ENCODE results near the gene HSFX2. TPM values are rescaled to one million over a fixed set of nuclear protein-coding genes. Genes with fewer than 3 reads are reported as not detected.
A peak's percentile ranks its signal among the peaks of the same experiment; 100 is the strongest.
"Not testable (repeated sequence)": the region's sequence is repeated elsewhere in the genome, so short reads cannot be mapped to it uniquely, and the experiment has no call there.

HSFX2 gene
- total RNA-seq, 2 experiments from 2014 or later: 0.23 to 0.53 TPM

DNA sequence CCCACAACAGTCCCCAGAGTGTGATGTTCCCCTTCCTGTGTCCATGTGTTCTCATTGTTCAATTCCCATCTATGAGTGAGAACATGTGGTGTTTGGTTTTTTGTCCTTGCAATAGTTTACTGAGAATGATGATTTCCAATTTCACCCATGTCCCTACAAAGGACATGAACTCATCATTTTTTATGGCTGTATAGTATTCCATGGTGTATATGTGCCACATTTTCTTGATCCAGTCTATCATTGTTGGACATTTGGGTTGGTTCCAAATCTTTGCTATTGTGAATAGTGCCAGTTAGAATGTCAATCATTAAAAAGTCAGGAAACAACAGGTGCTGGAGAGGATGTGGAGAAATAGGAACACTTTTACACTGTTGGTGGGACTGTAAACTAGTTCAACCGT, 24.5 kb upstream of the HSFX2 start:
- H3K4me1 Mint-ChIP-seq; CTCF ChIA-PET; H3K4me3 Mint-ChIP-seq; H3K9me3 Mint-ChIP-seq (ENCODE audit: low read depth); ATAC-seq; H3K27ac Mint-ChIP-seq; DNase-seq; H3K36me3 Mint-ChIP-seq; H3K27me3 Mint-ChIP-seq: not testable (repeated sequence)

- Mint-ChIP-seq H3K27me3 (no peaks in the 10 kb centered on the region), H3K36me3 (peaks cover 4% of the 10 kb centered on the region), H3K4me1 (no peaks in the 10 kb centered on the region), H3K4me3 (no peak overlapping the region), H3K9me3 (ENCODE audit: low read depth) (no peaks in the 10 kb centered on the region), H3K27ac (no peak overlapping the region)
- DNase-seq (no peak), ATAC-seq (no peak)
- CTCF ChIA-PET: no interaction called here
These were observed 23.8 kb upstream of the HSFX2 start for GRCh38 chrX:149618871-149619270.

DNA sequence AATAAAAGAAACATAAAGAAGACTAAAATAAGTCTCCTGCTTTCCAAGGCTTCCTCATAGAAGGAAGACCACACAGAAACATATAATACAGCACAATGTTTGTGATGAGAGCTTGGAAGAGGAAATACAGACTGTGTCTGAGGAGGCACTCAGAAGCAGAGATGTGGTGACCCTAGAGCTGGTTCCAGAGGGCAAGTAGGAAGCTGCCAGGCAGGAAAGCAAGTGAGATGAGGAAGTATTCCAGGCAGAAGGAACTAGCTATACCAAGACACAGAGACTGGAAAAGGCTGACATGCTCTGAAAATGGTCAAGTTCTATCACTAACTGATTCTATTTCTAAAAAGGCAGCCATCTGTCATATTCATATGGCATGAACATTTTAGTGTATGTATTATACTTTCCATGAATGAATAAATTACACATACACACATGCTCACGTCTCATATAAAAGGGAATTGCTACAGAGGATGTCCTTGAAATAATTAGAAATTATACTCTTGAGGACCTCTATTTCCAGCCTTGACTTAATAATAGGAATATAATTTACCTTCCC, 16.6 kb upstream of the HSFX2 start:
- Mint-ChIP-seq H3K27ac (no peak overlapping the region), H3K36me3 (peaks cover 3% of the 10 kb centered on the region), H3K4me1 (peaks cover 2% of the 10 kb centered on the region), H3K9me3 (ENCODE audit: low read depth) (no peaks in the 10 kb centered on the region), H3K4me3 (no peak overlapping the region), H3K27me3 (no peaks in the 10 kb centered on the region)
- CTCF ChIA-PET: no interaction called here
- no peak for DNase-seq
- ATAC-seq: no peak

DNA sequence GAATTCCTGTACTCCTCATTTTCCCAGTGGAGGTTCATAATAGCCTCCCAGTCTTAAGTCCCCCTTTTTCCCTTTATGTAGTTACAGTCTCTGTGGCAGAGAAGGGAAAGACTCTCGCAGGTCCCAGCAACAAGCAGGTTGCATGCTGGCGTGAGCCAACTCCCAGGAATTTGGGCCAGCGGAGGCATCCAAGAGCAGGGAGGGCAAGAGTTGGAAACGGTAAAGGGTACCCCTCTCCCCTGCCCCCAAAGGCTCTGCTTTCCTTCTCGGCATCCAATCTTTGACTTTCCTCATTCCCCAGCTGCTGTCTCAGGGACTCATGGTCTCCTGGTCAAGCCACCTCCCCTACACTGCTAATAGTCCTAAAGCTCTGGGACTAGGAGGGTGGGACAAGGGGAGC, 15.4 kb upstream of the HSFX2 start:
- ATAC-seq (no peak), DNase-seq (no peak)
- CTCF ChIA-PET: no interaction called here

GRCh38 chrX:149607699-149608098, 12.6 kb upstream of the HSFX2 start:
- Mint-ChIP-seq H3K36me3 (peaks cover 8% of the 10 kb centered on the region), H3K4me1 (peaks cover 5% of the 10 kb centered on the region), H3K9me3 (ENCODE audit: low read depth) (no peaks in the 10 kb centered on the region), H3K27me3 (no peaks in the 10 kb centered on the region), H3K27ac (no peak overlapping the region), H3K4me3 (no peak overlapping the region)
- CTCF ChIA-PET: no interaction called here
- DNase-seq (no peak), ATAC-seq (no peak)

More for the DNA sequence above, 15.4 kb upstream of the HSFX2 start:
- Mint-ChIP-seq H3K27ac (no peak overlapping the region), H3K4me1 (peaks cover 5% of the 10 kb centered on the region), H3K4me3 (no peak overlapping the region), H3K27me3 (no peaks in the 10 kb centered on the region), H3K36me3 (peaks cover 6% of the 10 kb centered on the region), H3K9me3 (ENCODE audit: low read depth) (no peaks in the 10 kb centered on the region)

GRCh38 chrX:149605248-149605885, 10.3 kb upstream of the HSFX2 start:
- DNase-seq; H3K27ac Mint-ChIP-seq; H3K4me1 Mint-ChIP-seq; H3K36me3 Mint-ChIP-seq; ATAC-seq; H3K4me3 Mint-ChIP-seq; H3K27me3 Mint-ChIP-seq; CTCF ChIA-PET; H3K9me3 Mint-ChIP-seq (ENCODE audit: low read depth): not testable (repeated sequence)

DNA sequence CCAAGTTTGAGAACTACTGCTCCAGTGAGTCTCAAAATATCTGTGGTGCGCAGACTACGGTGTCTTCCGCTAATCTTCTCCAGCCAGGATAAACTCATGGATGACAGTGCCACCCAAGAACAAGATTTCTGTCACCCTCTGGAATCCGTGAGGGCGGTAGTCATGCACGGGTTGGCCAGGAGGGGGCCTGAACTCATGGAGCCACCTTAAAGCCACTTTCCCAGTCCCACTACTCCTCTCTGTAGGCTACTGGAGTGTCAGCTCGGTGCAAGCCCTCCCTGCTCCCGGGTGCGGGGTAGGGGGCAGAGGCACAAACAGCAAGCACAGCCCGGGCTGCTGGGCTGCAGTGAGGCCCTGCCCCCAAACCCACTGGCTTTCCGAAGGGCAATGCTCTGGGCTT, 3.5 kb upstream of the HSFX2 start:
- DNase-seq; H3K4me1 Mint-ChIP-seq; ATAC-seq; H3K27me3 Mint-ChIP-seq; H3K36me3 Mint-ChIP-seq; H3K9me3 Mint-ChIP-seq (ENCODE audit: low read depth); CTCF ChIA-PET; H3K27ac Mint-ChIP-seq; H3K4me3 Mint-ChIP-seq: not testable (repeated sequence)

- ATAC-seq, H3K36me3 Mint-ChIP-seq: not testable (repeated sequence)
These were observed 829 bp upstream of the HSFX2 start for GRCh38 chrX:149595943-149596342.

DNA sequence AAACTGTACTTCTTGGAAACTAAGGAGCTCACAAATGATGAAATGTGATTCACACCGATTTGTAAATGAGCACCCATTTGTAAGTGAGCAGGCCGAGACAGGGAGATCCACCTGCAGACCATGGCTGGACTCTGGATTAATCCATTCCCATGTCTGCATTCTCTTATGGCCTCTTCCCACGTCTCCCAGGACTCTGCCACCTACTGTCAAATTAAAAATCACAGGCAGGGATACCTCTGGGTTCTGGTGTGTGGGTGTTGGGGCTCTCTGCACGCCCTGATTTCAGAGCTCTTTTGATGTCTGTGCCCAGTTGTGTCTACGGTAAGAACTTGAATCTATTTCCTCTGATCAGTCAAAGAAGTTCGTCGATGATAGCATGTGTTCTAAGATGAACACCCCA, 4.1 kb downstream of the HSFX2 start:
- H3K4me1 Mint-ChIP-seq; H3K9me3 Mint-ChIP-seq (ENCODE audit: low read depth); H3K36me3 Mint-ChIP-seq; H3K27ac Mint-ChIP-seq; H3K27me3 Mint-ChIP-seq; H3K4me3 Mint-ChIP-seq; ATAC-seq; DNase-seq; CTCF ChIA-PET: not testable (repeated sequence)

More at GRCh38 chrX:149595943-149596342, 829 bp upstream of the HSFX2 start:
- H3K9me3 Mint-ChIP-seq (ENCODE audit: low read depth); DNase-seq; H3K27ac Mint-ChIP-seq; H3K4me3 Mint-ChIP-seq; H3K4me1 Mint-ChIP-seq; CTCF ChIA-PET; H3K27me3 Mint-ChIP-seq: not testable (repeated sequence)

DNA sequence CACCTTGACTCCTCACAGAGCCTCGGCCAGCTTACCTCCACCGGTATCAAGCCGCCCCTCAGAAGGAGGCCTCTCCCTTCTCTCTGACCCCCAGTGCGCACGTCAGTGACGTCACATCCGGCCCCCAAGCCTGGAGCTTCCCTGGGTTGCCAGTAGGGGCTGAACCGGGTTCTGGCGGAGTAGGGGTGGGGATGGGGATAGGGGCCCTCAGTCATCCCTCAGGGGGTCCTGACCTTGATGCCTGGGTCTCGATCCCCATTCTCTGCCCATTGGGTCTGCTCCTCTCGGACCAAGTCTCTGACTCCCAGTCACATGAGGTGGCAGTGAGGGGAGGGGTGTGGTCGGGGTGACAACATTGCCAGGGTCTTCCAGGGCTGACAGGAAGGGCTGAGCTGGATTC, 7.8 kb downstream of the HSFX2 start, which contains the start of gene MAGEA9B:
MAGEA9B (minus strand) TSS at position 101 of the 400 bp plus-strand sequence. CDS start 4,280 bp downstream, outside the sequence.
- CTCF ChIA-PET; H3K27ac Mint-ChIP-seq; ATAC-seq; DNase-seq; H3K4me3 Mint-ChIP-seq; H3K4me1 Mint-ChIP-seq; H3K36me3 Mint-ChIP-seq; H3K9me3 Mint-ChIP-seq (ENCODE audit: low read depth); H3K27me3 Mint-ChIP-seq: not testable (repeated sequence)

- H3K4me1 Mint-ChIP-seq; CTCF ChIA-PET; H3K27me3 Mint-ChIP-seq; H3K9me3 Mint-ChIP-seq (ENCODE audit: low read depth); DNase-seq; H3K27ac Mint-ChIP-seq; H3K4me3 Mint-ChIP-seq; H3K36me3 Mint-ChIP-seq; ATAC-seq: not testable (repeated sequence)
These were observed 9.5 kb downstream of the HSFX2 start for GRCh38 chrX:149585631-149586030.

DNA sequence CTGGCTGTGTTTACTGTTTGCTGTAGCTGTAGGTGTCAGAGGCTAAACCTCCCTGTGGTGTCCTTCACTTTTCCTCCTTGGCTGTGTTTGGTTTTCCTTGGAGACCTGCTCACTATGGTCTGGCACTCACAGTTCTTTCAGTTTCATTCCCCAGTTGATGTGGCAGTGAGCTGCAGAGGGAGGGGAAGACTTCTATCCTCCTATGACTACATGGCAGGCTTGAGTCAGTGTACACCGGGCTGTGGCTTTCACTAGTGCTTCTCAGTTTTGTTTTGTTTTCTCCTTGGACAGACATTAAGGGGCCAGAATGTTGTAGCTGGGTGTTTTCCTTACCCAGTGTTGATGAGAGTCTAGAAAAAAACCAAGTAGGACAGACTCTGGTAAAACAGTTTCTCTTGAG, 21.7 kb downstream of the HSFX2 start:
- H3K4me1 Mint-ChIP-seq: peaks cover 34% of the 10 kb centered on the region
- H3K27ac Mint-ChIP-seq; H3K9me3 Mint-ChIP-seq (ENCODE audit: low read depth); DNase-seq; H3K27me3 Mint-ChIP-seq; H3K36me3 Mint-ChIP-seq; CTCF ChIA-PET; H3K4me3 Mint-ChIP-seq: not testable (repeated sequence)
- ATAC-seq: peak; percentile 97

- Mint-ChIP-seq H3K9me3 (ENCODE audit: low read depth) (no peaks in the 10 kb centered on the region), H3K4me3 (peak overlapping the region; percentile 47), H3K36me3 (no peaks in the 10 kb centered on the region), H3K27ac (peak overlapping the region; percentile 86), H3K4me1 (peaks cover 34% of the 10 kb centered on the region), H3K27me3 (no peaks in the 10 kb centered on the region)
- DNase-seq (no peak), ATAC-seq (peak; percentile 4)
- CTCF ChIA-PET: no interaction called here
These were observed 22.4 kb downstream of the HSFX2 start for GRCh38 chrX:149572743-149573142.

DNA sequence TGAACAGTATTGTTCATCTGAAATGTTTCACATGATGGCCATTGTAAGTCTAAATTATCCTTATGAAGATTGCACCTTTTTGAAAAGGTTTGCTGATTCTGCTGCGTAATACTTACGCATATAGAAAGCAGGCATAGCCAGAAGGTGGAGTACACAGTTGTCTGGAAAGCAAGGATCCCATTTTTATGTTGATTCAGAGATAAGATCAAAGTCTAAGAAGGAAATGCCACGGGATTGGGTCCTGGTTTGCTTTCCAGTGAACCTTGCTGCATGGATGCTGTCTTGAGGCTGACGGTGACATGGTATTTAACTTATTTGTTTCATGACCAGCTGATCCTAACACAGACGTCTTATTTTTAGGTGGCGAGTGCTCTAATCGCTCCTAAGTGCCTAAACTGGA, 23.3 kb downstream of the HSFX2 start:
- Mint-ChIP-seq H3K27me3 (no peaks in the 10 kb centered on the region), H3K4me3 (no peak overlapping the region), H3K27ac (no peak overlapping the region), H3K36me3 (no peaks in the 10 kb centered on the region), H3K4me1 (peaks cover 34% of the 10 kb centered on the region), H3K9me3 (ENCODE audit: low read depth) (no peaks in the 10 kb centered on the region)
- DNase-seq: no peak
- CTCF ChIA-PET: no interaction called here
- ATAC-seq: no peak

All from activated CD8-positive, alpha-beta memory T cell treated with anti-CD3 and anti-CD28 coated beads, Interleukin-2, amount 10 ng/mL, durations not matched to agents 7 days and 5 days (primary cell).